ENCODE measurements around the gene MMD2.
"Not testable (repeated sequence)": the region's sequence is repeated elsewhere in the genome, so short reads cannot be mapped to it uniquely, and the experiment has no call there.

DNA sequence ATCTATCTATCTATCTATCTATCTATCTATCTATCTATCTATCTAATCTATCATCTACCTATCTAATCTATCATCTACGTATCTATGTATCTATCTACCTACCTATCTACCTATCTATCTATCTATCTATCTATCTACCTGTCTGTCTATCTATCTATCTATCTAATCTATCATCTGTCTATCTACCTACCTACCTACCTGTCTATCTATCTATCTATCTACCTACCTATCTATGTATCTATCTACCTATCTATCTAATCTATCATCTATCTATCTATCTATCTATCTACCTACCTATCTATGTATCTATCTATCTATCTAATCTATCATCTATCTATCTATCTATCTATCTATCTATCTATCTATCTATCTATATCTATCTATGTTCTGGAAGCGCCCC is 67.5 kb downstream of the MMD2 start:
- TF ChIP-seq, protein P1, sequence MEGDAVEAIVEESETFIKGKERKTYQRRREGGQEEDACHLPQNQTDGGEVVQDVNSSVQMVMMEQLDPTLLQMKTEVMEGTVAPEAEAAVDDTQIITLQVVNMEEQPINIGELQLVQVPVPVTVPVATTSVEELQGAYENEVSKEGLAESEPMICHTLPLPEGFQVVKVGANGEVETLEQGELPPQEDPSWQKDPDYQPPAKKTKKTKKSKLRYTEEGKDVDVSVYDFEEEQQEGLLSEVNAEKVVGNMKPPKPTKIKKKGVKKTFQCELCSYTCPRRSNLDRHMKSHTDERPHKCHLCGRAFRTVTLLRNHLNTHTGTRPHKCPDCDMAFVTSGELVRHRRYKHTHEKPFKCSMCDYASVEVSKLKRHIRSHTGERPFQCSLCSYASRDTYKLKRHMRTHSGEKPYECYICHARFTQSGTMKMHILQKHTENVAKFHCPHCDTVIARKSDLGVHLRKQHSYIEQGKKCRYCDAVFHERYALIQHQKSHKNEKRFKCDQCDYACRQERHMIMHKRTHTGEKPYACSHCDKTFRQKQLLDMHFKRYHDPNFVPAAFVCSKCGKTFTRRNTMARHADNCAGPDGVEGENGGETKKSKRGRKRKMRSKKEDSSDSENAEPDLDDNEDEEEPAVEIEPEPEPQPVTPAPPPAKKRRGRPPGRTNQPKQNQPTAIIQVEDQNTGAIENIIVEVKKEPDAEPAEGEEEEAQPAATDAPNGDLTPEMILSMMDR (IDR thresholded peaks at IDR 0.05; ENCODE audit: insufficient read depth, low read depth, low read length): not testable (repeated sequence)
- not testable (repeated sequence) for TF ChIP-seq EZH2 (IDR thresholded peaks at IDR 0.05; ENCODE audit: insufficient read depth, low read length)
